ENCODE measurements around the gene IGSF5.

IGSF5 gene

DNA sequence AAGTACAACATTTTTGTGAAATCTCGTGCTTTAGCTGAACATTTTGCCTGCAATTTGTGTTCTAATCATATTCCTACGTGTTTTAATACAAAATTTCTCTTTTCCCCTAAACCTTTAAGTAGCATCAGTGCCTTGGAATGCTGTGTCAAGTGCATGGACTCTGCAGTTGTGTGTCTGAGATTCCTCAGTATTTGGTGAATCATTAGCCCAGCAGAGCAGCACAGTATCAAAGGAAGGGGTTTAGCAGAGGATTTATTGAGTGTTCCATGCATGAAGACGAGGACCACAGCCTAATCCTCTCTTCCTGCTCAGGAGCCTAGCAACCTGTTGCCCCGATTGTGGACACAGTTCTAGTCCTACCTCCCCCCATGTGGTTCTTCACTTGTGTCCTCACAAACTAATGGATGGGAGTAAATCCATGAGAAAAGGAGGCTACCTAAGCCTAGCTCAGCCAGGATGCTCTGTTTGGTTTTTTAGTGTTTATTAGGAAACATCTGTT, 92.9 kb downstream of the IGSF5 start:
- DNase-seq, result no peak

DNA sequence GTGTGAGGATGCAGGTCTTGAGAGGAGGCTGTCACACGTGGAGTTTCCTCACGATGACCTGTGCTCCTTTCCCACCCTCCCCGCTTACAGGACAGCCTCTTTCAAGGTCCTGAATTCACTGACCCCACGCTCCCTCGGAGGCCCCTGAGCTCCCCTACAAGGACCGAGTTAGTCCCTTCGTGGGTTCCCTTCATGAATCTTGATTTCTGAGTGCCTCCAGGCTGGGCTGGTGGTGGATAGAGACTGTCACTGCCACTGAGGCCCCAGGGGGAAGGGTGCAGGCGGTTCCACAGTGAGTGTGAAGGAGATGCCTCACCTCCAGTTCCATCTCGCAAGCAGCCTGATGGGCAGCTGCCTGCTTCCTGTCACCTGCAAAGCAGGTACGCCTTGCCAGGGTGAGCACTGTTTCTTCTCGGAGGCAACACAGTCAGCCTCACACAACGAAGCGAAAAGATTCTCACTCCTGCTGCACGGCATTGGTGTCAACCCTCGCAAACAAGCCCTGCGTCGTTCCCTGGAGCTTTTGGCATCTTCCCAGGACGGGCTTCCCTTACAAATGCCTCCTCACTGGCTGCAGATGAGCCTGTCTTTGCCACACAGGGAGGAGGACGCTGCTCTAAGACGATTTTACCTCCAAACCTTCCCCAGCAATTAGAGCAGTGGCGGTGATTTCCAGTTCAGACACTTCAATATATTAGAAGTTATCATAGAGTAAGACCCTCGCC, 95.6 kb downstream of the IGSF5 start:
- DNase-seq, result no peak

DNA sequence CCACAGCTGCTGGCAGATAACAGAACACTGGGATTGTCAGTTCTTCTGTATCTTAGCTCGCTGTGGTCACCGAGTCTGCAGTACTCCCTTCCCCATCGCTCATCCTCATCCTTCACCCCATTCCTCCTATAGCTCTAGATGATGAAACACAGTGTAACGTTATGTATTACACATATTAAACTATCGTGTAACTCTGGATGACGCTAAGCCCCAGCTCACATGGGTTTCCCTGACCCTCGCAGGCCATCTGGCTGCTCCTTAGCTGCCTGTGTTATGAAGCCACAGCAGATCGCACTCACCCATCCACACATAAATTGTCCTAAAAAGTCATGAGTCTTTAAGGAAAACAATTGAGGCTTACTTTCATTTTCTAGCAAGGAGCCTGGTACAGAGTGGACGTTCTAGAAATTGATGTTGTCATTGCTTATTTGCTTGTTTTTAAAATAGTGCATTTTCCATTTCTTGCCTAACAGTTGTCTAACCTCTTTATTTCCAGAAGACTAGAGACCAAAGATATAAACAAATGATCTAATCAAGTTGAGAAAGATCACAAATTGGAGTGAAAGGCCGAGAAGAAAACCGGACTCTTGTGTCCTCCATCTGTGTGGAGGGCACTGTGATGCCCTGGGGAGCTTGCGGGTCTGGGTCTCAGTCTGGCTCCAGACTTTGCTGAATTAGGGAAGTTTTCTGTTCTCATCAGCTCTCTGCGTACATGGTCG, 97.9 kb downstream of the IGSF5 start:
- no peak for DNase-seq

DNA sequence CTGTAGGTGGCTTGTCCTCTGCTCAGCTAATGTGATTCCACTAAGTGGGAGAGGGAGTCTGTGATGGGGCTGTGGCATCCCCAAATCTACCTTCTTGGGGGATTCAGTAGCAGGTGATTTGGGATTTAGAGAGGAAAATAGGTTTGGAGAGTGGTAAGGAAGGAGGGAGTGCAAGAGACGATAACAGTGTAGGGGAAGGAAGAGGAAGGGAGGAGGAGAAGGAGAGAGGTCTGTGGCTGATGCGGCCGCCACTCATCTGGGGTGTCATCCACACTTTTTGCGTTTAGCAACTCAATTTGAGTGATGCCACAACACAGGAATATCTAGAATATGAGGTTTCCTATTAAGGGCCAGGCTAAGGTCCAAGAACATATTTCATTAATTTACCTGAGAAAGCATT, 98.5 kb downstream of the IGSF5 start:
- no peak for DNase-seq

DNA sequence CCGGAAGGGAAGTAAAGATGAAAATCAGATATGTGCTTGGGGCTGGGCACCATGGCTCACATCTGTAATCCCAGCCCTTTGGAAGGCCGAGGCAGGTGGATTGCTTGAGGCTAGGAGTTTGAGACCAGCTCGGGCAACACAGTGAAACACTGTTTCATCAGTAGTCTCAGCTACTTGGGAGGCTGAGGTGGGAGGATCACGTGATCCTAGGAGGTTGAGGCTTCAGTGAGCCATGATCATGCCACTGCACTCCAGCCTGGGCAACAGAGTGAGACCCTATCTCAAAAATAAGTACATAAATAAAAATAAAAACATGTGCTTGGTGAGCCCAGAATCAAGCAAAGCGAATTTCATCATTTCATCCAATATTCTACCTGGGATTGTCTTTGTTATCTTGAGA, 98.9 kb downstream of the IGSF5 start:
- no peak for DNase-seq

DNA sequence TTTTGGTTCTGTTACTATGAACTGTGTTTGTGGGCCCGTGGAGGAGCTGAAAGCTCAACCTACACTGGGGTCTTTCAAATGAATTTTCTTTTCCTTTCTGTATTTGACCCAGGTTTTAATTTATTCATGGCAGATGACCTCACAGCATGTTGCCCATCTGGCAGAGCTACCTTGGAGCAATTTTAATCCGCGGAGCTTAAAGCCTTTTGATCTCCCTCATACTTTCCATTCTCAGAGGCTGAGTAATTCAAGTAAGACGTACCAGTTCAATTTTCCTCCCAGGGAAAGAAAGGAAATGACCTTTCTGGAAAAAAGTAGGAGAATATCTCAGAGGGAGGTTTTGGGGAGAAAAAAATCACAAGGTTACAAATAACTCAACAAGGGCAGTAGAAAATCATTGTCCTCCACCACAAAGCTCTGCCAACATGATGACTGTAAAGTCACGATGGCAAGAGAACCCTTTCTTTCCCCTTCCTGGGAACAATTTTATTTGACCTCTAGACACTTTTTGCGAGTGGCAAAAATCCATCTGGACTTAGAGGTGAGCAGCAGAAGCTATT, 100.7 kb downstream of the IGSF5 start:
- DNase-seq, result no peak

DNA sequence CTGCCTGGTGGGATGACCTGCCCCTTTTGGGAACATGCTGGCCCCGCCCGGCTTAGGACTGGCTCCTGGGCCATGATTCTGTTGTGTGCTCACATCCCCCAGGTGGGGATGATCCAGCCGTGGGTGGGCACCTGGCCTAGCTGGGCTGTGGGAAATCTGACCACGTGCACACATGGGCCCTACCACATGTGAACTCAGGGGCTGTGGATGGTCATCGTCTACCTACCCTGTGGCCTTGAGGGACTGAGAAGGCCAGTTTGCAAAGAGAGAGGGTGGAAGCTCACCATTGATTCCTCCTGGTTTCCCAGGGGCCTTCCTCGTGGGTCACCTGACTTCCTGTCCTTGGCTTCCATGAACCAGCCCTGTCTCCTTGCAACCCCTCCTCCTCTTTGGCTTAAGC, 102.9 kb downstream of the IGSF5 start:
- no peak for DNase-seq

DNA sequence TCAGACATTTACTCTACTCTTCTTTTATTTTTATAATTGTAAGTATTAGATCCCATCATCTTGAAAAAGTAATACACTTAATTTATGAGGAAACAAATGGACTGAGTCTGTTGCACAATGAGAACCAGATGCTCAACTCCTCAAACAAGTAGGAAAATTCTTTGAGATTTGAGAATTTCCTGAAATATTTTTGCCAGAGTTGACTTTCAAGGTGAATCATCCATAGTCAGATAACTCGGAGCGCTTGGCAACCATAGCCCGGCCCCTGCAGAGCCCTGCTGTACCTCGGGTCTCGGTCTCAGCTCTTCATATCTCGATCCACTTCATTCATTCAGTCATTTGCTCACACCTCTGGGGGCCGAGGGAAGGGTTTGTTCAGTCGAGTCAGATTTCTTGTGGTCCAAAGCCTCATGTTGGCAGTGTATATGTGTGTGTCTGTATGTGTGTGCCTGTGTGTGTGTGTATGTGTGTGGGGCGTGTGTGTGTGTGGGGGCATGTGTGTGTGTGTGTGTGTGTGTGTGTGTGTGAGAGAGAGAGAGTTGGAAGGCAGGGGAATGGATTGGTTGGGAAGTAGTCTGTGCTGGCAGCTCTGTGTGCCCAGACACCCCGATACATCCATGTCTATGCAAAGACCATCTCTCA, 104.2 kb downstream of the IGSF5 start:
- no peak for DNase-seq

DNA sequence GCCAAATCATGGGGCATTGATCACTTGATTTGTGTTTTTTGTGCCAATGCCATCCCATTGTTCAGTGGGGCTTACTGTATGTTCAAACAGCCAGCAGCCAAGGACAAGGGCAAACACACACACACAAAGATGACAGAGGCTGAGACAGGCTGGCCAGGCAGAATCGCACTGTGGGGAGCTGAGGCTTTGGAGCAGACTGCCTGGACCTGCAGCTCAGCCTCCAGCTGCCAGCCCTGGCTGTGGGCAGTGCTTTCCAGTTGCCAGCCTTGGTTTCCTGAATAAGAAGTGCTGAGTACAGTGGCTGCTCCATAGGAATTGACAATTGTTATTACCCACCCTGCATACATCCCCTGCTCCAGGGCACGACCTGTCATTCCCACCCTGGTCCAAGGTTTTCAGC, 105.3 kb downstream of the IGSF5 start:
- no peak for DNase-seq

DNA sequence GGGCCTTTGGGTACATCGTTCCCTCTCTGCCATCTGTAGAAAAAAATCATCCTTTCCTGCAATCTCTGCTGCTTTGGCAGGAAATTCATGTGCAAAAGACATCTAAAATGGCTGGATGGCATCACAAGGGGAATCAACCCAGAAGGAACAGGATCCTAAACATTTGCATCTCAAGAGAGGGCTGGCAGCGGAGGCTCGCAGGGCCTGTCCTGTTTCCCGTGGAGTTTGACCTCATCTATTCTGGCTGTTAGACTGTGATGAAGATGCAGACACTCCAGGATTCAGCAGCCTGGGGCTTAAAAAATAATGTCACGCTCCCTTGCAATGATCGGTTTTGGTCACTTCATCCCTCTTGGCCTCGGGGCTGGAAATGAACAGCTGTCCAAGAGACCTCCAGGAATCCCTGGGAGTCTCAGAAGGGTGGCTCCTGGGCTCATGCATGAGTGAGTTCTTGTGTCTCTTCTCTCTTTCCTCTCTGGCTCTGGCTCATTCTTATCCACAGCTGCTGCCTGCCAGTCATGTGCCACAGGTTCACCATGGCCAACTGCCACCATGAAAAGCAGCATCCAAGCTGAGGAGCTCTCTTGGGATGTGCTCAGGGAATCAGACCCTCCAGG, 106.1 kb downstream of the IGSF5 start:
- no peak for DNase-seq

Data from islet precursor cell (in vitro differentiated cells).